Caco-2 (cell line): ENCODE results near the gene HSD11B1. TPM values are rescaled to one million over a fixed set of nuclear protein-coding genes. Genes with fewer than 3 reads are reported as not detected.

ENCODE experiments used
- BruUV-seq: library from RNA; stranded (reverse); fragments of 400-500 nt; replicated peaks from 2 replicates; lab custom pipeline; 2021; lab: Mats Ljungman, UMichigan
- CTCF ChIA-PET: fragments of 300-600 bp; sonication (Branson Sonifier 250); formaldehyde crosslinking; loops from one replicate; lab custom pipeline; 2022; ENCODE audit warnings: antibody characterized with exemption; lab: Charles Lee
- POLR2A ChIA-PET: fragments of 300-600 bp; sonication (Branson Sonifier 250); formaldehyde crosslinking; loops from one replicate; lab custom pipeline; 2022; ENCODE audit warnings: antibody characterized with exemption; lab: Charles Lee
- DNase-seq, 2 experiments: peaks; one replicate each; pipeline versions ENCODE4 v3.0.0 to v3.0.0-alpha.2; 2020 to 2022
- H3K27me3 ChIP-seq: replicated peaks from 2 replicates; pipeline ENCODE4 v1.6.0; 2011; ENCODE audit warnings: low read length; ENCODE audit not compliant: control insufficient read depth, insufficient read depth
- H3K36me3 ChIP-seq: 2 replicates; pipeline ENCODE4 v1.5.1; 2011; ENCODE audit warnings: low read length; ENCODE audit not compliant: control insufficient read depth, insufficient read depth
- H3K4me1 ChIP-seq: fragments of 250-450 bp; sonication (Bioruptor Pico); 2 replicates; pipeline ENCODE4 v1.5.1; 2020; ENCODE audit warnings: mild to moderate bottlenecking
- H3K4me3 ChIP-seq: 2 replicates; pipeline ENCODE4 v1.5.1; 2011; ENCODE audit warnings: low read depth, mild to moderate bottlenecking, control low read depth, low read length
- H3K9me3 ChIP-seq: fragments of 250-450 bp; sonication (Bioruptor Pico); 2 replicates; pipeline ENCODE4 v1.5.1; 2020; ENCODE audit warnings: mild to moderate bottlenecking, moderate library complexity
- H3K27ac Mint-ChIP-seq: one replicate; pipeline ENCODE4 v1.8.0; 2022; ENCODE audit warnings: mixed read lengths; ENCODE audit not compliant: unreplicated experiment
- H3K27me3 Mint-ChIP-seq: one replicate; pipeline ENCODE4 v1.8.0; 2022; ENCODE audit warnings: mixed read lengths; ENCODE audit not compliant: insufficient read depth, unreplicated experiment
- H3K36me3 Mint-ChIP-seq: one replicate; pipeline ENCODE4 v1.8.0; 2022; ENCODE audit warnings: mild to moderate bottlenecking, mixed read lengths; ENCODE audit not compliant: insufficient read depth, unreplicated experiment
- H3K4me1 Mint-ChIP-seq: one replicate; pipeline ENCODE4 v1.8.0; 2022; ENCODE audit warnings: low read depth, mixed read lengths; ENCODE audit not compliant: unreplicated experiment
- H3K4me3 Mint-ChIP-seq: one replicate; pipeline ENCODE4 v1.8.0; 2022; ENCODE audit warnings: mild to moderate bottlenecking, moderate library complexity, mixed read lengths; ENCODE audit not compliant: unreplicated experiment
- H3K9me3 Mint-ChIP-seq: one replicate; pipeline ENCODE4 v1.8.0; 2022; ENCODE audit warnings: mixed read lengths; ENCODE audit not compliant: unreplicated experiment
- intact Hi-C: fragments of 100-400 bp; cut with micrococcal nuclease; formaldehyde crosslinking; loops from one replicate; pipeline ENCODE4 v1.10.0; 2022; ENCODE audit not compliant: unreplicated experiment
- total RNA-seq: library from RNA; stranded (reverse); gene quantifications from 2 replicates; pipeline ENCODE4 v1.2.3, GENCODE V29; 2022
- TF ChIP-seq, protein P1 (sequence below), 2 experiments: fragments of 200-600 bp in 1 of 2; IDR thresholded peaks; 1 replicate in 1 of 2; 2 replicates in 1 of 2; pipeline versions ENCODE4 v1.5.1 to v1.8.0; 2011 to 2022; ENCODE audit warnings: antibody characterized with exemption in 1 of 2, control low read depth in 1 of 2, inconsistent platforms in 1 of 2, low read depth in 1 of 2, low read length in 1 of 2, mild to moderate bottlenecking in 1 of 2, moderate library complexity in 1 of 2; ENCODE audit not compliant: insufficient read depth in 1 of 2, severe bottlenecking in 1 of 2, unreplicated experiment in 1 of 2

HSD11B1 gene
- total RNA-seq, 1 experiment from 2014 or later, result not detected

DNA sequence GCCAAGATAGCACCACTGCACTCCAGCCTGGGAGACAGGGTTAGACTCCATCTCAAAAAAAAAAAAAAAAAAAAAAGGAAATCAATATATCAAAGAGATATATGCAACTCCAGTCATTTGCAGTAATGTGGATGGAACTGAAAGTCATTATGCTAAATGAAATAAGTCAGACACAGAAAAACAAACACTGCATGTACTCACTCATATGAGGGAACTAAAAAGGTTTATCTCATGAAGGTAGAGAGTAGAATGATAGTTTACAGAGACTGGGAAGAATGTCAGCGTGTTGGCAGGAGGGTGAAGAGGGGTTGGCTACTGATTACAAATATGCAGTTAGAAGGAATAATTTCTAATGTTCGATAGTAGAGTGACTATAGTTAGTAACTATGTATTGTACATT lies 13.2 kb downstream of the HSD11B1 start:
- CTCF ChIA-PET, result no interaction called here
- BruUV-seq, result no TSS peak
- intact Hi-C loops, result no loop called here
- H3K27ac Mint-ChIP-seq, result no peak overlapping the region
- H3K27me3 Mint-ChIP-seq, result peaks cover 18% of the 10 kb centered on the region
- H3K36me3 ChIP-seq, result no peaks in the 10 kb centered on the region
- H3K27me3 ChIP-seq, result no peaks in the 10 kb centered on the region
- DNase-seq, result no peak
- H3K4me1 Mint-ChIP-seq, result no peaks in the 10 kb centered on the region
- no peak overlapping the region for H3K4me3 ChIP-seq
- H3K9me3 ChIP-seq, result no peaks in the 10 kb centered on the region
- H3K9me3 Mint-ChIP-seq, result no peaks in the 10 kb centered on the region
- POLR2A ChIA-PET, result no interaction called here
- TF ChIP-seq, protein P1, sequence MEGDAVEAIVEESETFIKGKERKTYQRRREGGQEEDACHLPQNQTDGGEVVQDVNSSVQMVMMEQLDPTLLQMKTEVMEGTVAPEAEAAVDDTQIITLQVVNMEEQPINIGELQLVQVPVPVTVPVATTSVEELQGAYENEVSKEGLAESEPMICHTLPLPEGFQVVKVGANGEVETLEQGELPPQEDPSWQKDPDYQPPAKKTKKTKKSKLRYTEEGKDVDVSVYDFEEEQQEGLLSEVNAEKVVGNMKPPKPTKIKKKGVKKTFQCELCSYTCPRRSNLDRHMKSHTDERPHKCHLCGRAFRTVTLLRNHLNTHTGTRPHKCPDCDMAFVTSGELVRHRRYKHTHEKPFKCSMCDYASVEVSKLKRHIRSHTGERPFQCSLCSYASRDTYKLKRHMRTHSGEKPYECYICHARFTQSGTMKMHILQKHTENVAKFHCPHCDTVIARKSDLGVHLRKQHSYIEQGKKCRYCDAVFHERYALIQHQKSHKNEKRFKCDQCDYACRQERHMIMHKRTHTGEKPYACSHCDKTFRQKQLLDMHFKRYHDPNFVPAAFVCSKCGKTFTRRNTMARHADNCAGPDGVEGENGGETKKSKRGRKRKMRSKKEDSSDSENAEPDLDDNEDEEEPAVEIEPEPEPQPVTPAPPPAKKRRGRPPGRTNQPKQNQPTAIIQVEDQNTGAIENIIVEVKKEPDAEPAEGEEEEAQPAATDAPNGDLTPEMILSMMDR (IDR thresholded peaks at IDR 0.05; ENCODE audit: insufficient read depth in 1 of 2, low read depth in 1 of 2, low read length in 1 of 2, severe bottlenecking in 1 of 2, unreplicated experiment in 1 of 2), result no peak
- H3K4me1 ChIP-seq, result no peaks in the 10 kb centered on the region
- no peak overlapping the region for H3K4me3 Mint-ChIP-seq
- H3K36me3 Mint-ChIP-seq, result no peaks in the 10 kb centered on the region

- Mint-ChIP-seq H3K36me3 (no peaks in the 10 kb centered on the region), H3K27ac (no peak overlapping the region), H3K4me3 (no peak overlapping the region), H3K9me3 (no peaks in the 10 kb centered on the region), H3K4me1 (no peaks in the 10 kb centered on the region), H3K27me3 (peaks cover 18% of the 10 kb centered on the region)
- Histone ChIP-seq H3K27me3 (no peaks in the 10 kb centered on the region), H3K36me3 (no peaks in the 10 kb centered on the region), H3K4me1 (no peaks in the 10 kb centered on the region), H3K9me3 (no peaks in the 10 kb centered on the region), H3K4me3 (no peak overlapping the region)
- intact Hi-C loops, result no loop called here
- ChIA-PET POLR2A (no interaction called here), CTCF (no interaction called here)
- TF ChIP-seq, protein P1 (IDR thresholded peaks at IDR 0.05; ENCODE audit: insufficient read depth in 1 of 2, low read depth in 1 of 2, low read length in 1 of 2, severe bottlenecking in 1 of 2, unreplicated experiment in 1 of 2), result no peak
- no peak for DNase-seq
- no TSS peak for BruUV-seq
Observed at GRCh38 chr1:209720326-209720725, 15.7 kb downstream of the HSD11B1 start.

DNA sequence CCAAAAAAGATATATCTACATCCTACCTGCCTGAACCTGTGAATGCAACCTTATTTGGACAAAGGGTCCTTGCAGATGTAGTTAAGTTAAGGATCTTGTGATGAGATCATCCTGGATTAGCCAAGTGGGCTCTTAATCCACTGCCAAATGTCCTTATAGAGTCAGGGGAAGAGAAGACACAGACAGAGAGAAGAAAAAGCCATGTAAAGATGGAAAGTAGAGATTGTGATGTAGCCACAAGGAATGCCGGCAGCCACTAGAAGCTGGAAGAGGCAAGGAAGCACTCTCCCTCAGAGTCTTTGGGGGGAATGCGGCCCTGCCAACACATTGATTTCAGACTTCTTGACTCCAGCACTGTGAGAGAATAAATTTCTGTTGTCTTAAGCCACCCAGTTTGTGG lies 16.2 kb downstream of the HSD11B1 start:
- ChIA-PET POLR2A (no interaction called here), CTCF (no interaction called here)
- TF ChIP-seq, protein P1 (IDR thresholded peaks at IDR 0.05; ENCODE audit: insufficient read depth in 1 of 2, low read depth in 1 of 2, low read length in 1 of 2, severe bottlenecking in 1 of 2, unreplicated experiment in 1 of 2), result no peak
- intact Hi-C loops, result no loop called here
- no peak for DNase-seq
- Mint-ChIP-seq H3K27me3 (peaks cover 15% of the 10 kb centered on the region), H3K27ac (no peak overlapping the region), H3K36me3 (no peaks in the 10 kb centered on the region), H3K4me1 (no peaks in the 10 kb centered on the region), H3K9me3 (no peaks in the 10 kb centered on the region), H3K4me3 (no peak overlapping the region)
- no peaks in the 10 kb centered on the region for H3K27me3 ChIP-seq
- no peaks in the 10 kb centered on the region for H3K9me3 ChIP-seq
- no peak overlapping the region for H3K4me3 ChIP-seq
- no peaks in the 10 kb centered on the region for H3K36me3 ChIP-seq
- no peaks in the 10 kb centered on the region for H3K4me1 ChIP-seq
- no TSS peak for BruUV-seq
